ENCODE results near the gene FAM170B.

The FAM170B gene

GRCh38 chr10:49133706-49134248, at the start of gene FAM170B:
Gene FAM170B, minus strand, starts transcription at chr10:49134021. Its CDS starts 103 bp downstream, at chr10:49133918.
- H3K9me3 ChIP-seq (ENCODE audit: control insufficient read depth, insufficient read depth, low read depth, low read length), result no peaks in the 10 kb centered on the region
- H3K4me1 ChIP-seq (ENCODE audit: control insufficient read depth, insufficient read depth, low read length), result no peaks in the 10 kb centered on the region
- no peak within 1 kb of the TSS for H3K4me3 ChIP-seq (ENCODE audit: low read depth, low read length)
- ChIA-PET CTCF (no interaction called here), POLR2A (no interaction called here)
- H3K27ac ChIP-seq (ENCODE audit: extremely low read depth, low read depth, low read length), result no peak within 1 kb of the TSS
- H3K36me3 ChIP-seq (ENCODE audit: control insufficient read depth in 2 of 2, insufficient read depth in 1 of 2, low read length in 2 of 2), result no peaks in the 10 kb centered on the region
- TF ChIP-seq REPIN1 (tag by site-specific recombination; IDR thresholded peaks at IDR 0.05; ENCODE audit: low read depth) (no peak), INSM2 (tag by site-specific recombination; IDR thresholded peaks at IDR 0.05) (no peak)

GRCh38 chr10:49182776-49183175, 49.0 kb upstream of the FAM170B start:
- no peak overlapping the region for H3K27ac ChIP-seq (ENCODE audit: extremely low read depth, low read depth, low read length)
- no peaks in the 10 kb centered on the region for H3K36me3 ChIP-seq (ENCODE audit: control insufficient read depth in 2 of 2, insufficient read depth in 1 of 2, low read length in 2 of 2)
- ChIA-PET POLR2A (no interaction called here), CTCF (no interaction called here)
- H3K4me3 ChIP-seq (ENCODE audit: low read depth, low read length), result no peak overlapping the region
- no peaks in the 10 kb centered on the region for H3K4me1 ChIP-seq (ENCODE audit: control insufficient read depth, insufficient read depth, low read length)
- TF ChIP-seq, protein P1, sequence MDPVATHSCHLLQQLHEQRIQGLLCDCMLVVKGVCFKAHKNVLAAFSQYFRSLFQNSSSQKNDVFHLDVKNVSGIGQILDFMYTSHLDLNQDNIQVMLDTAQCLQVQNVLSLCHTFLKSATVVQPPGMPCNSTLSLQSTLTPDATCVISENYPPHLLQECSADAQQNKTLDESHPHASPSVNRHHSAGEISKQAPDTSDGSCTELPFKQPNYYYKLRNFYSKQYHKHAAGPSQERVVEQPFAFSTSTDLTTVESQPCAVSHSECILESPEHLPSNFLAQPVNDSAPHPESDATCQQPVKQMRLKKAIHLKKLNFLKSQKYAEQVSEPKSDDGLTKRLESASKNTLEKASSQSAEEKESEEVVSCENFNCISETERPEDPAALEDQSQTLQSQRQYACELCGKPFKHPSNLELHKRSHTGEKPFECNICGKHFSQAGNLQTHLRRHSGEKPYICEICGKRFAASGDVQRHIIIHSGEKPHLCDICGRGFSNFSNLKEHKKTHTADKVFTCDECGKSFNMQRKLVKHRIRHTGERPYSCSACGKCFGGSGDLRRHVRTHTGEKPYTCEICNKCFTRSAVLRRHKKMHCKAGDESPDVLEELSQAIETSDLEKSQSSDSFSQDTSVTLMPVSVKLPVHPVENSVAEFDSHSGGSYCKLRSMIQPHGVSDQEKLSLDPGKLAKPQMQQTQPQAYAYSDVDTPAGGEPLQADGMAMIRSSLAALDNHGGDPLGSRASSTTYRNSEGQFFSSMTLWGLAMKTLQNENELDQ (tag by site-specific recombination; IDR thresholded peaks at IDR 0.05; ENCODE audit: low read depth), result no peak
- TF ChIP-seq ZBTB20 (tag by site-specific recombination; IDR thresholded peaks at IDR 0.05) (no peak), ZNF426 (tag by site-specific recombination; IDR thresholded peaks at IDR 0.05) (no peak), ZNF211 (tag by site-specific recombination; IDR thresholded peaks at IDR 0.05; ENCODE audit: low read depth) (no peak), INSM2 (tag by site-specific recombination; IDR thresholded peaks at IDR 0.05) (no peak), ZNF610 (tag by site-specific recombination; IDR thresholded peaks at IDR 0.05; ENCODE audit: borderline replicate concordance) (no peak)
- TF ChIP-seq, protein P2, sequence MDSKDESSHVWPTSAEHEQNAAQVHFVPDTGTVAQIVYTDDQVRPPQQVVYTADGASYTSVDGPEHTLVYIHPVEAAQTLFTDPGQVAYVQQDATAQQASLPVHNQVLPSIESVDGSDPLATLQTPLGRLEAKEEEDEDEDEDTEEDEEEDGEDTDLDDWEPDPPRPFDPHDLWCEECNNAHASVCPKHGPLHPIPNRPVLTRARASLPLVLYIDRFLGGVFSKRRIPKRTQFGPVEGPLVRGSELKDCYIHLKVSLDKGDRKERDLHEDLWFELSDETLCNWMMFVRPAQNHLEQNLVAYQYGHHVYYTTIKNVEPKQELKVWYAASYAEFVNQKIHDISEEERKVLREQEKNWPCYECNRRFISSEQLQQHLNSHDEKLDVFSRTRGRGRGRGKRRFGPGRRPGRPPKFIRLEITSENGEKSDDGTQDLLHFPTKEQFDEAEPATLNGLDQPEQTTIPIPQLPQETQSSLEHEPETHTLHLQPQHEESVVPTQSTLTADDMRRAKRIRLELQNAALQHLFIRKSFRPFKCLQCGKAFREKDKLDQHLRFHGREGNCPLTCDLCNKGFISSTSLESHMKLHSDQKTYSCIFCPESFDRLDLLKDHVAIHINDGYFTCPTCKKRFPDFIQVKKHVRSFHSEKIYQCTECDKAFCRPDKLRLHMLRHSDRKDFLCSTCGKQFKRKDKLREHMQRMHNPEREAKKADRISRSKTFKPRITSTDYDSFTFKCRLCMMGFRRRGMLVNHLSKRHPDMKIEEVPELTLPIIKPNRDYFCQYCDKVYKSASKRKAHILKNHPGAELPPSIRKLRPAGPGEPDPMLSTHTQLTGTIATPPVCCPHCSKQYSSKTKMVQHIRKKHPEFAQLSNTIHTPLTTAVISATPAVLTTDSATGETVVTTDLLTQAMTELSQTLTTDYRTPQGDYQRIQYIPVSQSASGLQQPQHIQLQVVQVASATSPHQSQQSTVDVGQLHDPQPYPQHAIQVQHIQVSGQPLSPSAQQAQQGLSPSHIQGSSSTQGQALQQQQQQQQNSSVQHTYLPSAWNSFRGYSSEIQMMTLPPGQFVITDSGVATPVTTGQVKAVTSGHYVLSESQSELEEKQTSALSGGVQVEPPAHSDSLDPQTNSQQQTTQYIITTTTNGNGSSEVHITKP (tag by site-specific recombination; IDR thresholded peaks at IDR 0.05), result no peak
- H3K9me3 ChIP-seq (ENCODE audit: control insufficient read depth, insufficient read depth, low read depth, low read length), result no peaks in the 10 kb centered on the region

GRCh38 chr10:49180444-49180860, 46.6 kb upstream of the FAM170B start:
- Histone ChIP-seq H3K36me3 (ENCODE audit: control insufficient read depth in 2 of 2, insufficient read depth in 1 of 2, low read length in 2 of 2) (no peaks in the 10 kb centered on the region), H3K4me3 (ENCODE audit: low read depth, low read length) (no peak overlapping the region), H3K9me3 (ENCODE audit: control insufficient read depth, insufficient read depth, low read depth, low read length) (no peaks in the 10 kb centered on the region), H3K4me1 (ENCODE audit: control insufficient read depth, insufficient read depth, low read length) (no peaks in the 10 kb centered on the region), H3K27ac (ENCODE audit: extremely low read depth, low read depth, low read length) (no peak overlapping the region)
- TF ChIP-seq, protein P3, sequence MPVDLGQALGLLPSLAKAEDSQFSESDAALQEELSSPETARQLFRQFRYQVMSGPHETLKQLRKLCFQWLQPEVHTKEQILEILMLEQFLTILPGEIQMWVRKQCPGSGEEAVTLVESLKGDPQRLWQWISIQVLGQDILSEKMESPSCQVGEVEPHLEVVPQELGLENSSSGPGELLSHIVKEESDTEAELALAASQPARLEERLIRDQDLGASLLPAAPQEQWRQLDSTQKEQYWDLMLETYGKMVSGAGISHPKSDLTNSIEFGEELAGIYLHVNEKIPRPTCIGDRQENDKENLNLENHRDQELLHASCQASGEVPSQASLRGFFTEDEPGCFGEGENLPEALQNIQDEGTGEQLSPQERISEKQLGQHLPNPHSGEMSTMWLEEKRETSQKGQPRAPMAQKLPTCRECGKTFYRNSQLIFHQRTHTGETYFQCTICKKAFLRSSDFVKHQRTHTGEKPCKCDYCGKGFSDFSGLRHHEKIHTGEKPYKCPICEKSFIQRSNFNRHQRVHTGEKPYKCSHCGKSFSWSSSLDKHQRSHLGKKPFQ (tag by site-specific recombination; IDR thresholded peaks at IDR 0.05), result no peak
- TF ChIP-seq ZNF621 (tag by site-specific recombination; IDR thresholded peaks at IDR 0.05) (no peak), ZNF112 (tag by site-specific recombination; IDR thresholded peaks at IDR 0.05) (no peak), ZNF211 (tag by site-specific recombination; IDR thresholded peaks at IDR 0.05; ENCODE audit: low read depth) (no peak), ZNF239 (tag by site-specific recombination; IDR thresholded peaks at IDR 0.05) (no peak), ZNF561 (tag by site-specific recombination; IDR thresholded peaks at IDR 0.05; ENCODE audit: borderline replicate concordance) (no peak)
- TF ChIP-seq, protein P4, sequence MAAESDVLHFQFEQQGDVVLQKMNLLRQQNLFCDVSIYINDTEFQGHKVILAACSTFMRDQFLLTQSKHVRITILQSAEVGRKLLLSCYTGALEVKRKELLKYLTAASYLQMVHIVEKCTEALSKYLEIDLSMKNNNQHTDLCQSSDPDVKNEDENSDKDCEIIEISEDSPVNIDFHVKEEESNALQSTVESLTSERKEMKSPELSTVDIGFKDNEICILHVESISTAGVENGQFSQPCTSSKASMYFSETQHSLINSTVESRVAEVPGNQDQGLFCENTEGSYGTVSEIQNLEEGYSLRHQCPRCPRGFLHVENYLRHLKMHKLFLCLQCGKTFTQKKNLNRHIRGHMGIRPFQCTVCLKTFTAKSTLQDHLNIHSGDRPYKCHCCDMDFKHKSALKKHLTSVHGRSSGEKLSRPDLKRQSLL (tag by site-specific recombination; IDR thresholded peaks at IDR 0.05), result no peak
- ChIA-PET CTCF (interaction anchor here (0.7 kb wide), 1 partner anchor 16 kb away, joined by 3 read pairs; no protein-coding TSS in a partner anchor), POLR2A (no interaction called here)
